Measurements from ENCODE around the gene C16orf96. TPM values are rescaled to one million over a fixed set of nuclear protein-coding genes. Genes with fewer than 3 reads are reported as not detected.

The C16orf96 gene
- total and polyA plus RNA-seq, 2 of the 13 experiments (the other 11 are each of a cell fraction or from before 2014, with no cell fraction given), result 0.03 TPM; not detected in 1

DNA sequence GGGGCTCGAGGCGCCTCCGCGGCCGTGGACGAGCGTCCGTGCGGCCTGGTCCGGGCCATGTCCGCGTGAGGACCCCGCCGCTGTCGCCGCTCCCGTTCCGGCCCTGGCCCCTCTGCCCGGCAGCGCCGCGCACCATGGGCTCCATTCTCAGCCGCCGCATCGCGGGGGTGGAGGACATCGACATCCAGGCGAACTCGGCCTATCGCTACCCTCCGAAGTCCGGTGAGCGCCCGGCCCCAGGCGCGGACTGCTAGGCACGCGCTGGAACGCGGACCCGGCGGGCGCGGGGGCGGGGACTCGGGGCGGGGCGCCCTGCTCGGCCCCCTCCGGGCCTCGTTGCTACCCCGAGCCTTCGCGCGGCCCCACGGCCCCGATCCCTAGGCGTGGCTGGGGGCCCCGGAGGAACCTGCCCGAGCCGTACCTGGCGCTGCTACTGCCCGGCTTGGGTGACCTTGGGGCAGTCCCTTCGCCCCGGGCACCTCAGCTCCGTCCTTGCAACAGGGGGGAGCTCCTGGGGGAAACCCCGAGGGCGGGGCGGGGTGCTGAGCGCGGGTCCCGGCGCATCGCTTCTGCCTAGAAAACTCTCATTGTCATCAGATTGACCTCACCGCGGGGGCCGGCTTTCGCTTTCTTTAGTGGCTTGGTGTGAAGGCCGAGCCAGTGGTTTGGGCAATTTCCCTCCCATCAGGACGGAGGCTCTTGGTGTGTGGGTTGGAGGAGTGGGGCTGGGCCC, 68.9 kb downstream of the C16orf96 start (continued):
- TF ChIP-seq, protein P1, sequence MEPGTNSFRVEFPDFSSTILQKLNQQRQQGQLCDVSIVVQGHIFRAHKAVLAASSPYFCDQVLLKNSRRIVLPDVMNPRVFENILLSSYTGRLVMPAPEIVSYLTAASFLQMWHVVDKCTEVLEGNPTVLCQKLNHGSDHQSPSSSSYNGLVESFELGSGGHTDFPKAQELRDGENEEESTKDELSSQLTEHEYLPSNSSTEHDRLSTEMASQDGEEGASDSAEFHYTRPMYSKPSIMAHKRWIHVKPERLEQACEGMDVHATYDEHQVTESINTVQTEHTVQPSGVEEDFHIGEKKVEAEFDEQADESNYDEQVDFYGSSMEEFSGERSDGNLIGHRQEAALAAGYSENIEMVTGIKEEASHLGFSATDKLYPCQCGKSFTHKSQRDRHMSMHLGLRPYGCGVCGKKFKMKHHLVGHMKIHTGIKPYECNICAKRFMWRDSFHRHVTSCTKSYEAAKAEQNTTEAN (CRISPR knock-in tag; conservative IDR thresholded peaks at IDR 0.05), result no peak
- TF ChIP-seq RARG (CRISPR knock-in tag; IDR thresholded peaks at IDR 0.05; ENCODE audit: low read depth), result no peak
- TF ChIP-seq, protein P2, sequence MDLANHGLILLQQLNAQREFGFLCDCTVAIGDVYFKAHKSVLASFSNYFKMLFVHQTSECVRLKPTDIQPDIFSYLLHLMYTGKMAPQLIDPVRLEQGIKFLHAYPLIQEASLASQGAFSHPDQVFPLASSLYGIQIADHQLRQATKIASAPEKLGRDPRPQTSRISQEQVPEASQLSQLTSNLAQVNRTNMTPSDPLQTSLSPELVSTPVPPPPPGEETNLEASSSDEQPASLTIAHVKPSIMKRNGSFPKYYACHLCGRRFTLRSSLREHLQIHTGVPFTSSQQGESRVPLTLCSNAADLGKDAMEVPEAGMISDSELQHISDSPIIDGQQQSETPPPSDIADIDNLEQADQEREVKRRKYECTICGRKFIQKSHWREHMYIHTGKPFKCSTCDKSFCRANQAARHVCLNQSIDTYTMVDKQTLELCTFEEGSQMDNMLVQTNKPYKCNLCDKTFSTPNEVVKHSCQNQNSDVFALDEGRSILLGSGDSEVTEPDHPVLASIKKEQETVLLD (CRISPR knock-in tag; IDR thresholded peaks at IDR 0.05; ENCODE audit: low read depth), result peak; percentile 80
- no peak for TF ChIP-seq ZNF550 (CRISPR knock-in tag; IDR thresholded peaks at IDR 0.05; ENCODE audit: borderline replicate concordance)
- TF ChIP-seq, protein P3, sequence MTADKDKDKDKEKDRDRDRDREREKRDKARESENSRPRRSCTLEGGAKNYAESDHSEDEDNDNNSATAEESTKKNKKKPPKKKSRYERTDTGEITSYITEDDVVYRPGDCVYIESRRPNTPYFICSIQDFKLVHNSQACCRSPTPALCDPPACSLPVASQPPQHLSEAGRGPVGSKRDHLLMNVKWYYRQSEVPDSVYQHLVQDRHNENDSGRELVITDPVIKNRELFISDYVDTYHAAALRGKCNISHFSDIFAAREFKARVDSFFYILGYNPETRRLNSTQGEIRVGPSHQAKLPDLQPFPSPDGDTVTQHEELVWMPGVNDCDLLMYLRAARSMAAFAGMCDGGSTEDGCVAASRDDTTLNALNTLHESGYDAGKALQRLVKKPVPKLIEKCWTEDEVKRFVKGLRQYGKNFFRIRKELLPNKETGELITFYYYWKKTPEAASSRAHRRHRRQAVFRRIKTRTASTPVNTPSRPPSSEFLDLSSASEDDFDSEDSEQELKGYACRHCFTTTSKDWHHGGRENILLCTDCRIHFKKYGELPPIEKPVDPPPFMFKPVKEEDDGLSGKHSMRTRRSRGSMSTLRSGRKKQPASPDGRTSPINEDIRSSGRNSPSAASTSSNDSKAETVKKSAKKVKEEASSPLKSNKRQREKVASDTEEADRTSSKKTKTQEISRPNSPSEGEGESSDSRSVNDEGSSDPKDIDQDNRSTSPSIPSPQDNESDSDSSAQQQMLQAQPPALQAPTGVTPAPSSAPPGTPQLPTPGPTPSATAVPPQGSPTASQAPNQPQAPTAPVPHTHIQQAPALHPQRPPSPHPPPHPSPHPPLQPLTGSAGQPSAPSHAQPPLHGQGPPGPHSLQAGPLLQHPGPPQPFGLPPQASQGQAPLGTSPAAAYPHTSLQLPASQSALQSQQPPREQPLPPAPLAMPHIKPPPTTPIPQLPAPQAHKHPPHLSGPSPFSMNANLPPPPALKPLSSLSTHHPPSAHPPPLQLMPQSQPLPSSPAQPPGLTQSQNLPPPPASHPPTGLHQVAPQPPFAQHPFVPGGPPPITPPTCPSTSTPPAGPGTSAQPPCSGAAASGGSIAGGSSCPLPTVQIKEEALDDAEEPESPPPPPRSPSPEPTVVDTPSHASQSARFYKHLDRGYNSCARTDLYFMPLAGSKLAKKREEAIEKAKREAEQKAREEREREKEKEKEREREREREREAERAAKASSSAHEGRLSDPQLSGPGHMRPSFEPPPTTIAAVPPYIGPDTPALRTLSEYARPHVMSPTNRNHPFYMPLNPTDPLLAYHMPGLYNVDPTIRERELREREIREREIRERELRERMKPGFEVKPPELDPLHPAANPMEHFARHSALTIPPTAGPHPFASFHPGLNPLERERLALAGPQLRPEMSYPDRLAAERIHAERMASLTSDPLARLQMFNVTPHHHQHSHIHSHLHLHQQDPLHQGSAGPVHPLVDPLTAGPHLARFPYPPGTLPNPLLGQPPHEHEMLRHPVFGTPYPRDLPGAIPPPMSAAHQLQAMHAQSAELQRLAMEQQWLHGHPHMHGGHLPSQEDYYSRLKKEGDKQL (CRISPR knock-in tag; IDR thresholded peaks at IDR 0.05; ENCODE audit: low read depth), result peak; percentile 59; the same call in 1 of the 2 replicates
- peak; percentile 8; the same call in 1 of the 2 replicates for TF ChIP-seq KDM3A (CRISPR knock-in tag; IDR thresholded peaks at IDR 0.05; ENCODE audit: low read depth)
- no peak for TF ChIP-seq ZNF331 (CRISPR knock-in tag; IDR thresholded peaks at IDR 0.05)
- peak; percentile 26; the same call in 1 of the 2 replicates for TF ChIP-seq NR2F2 (IDR thresholded peaks at IDR 0.05; ENCODE audit: borderline replicate concordance, low read depth)
- TF ChIP-seq, protein P4, sequence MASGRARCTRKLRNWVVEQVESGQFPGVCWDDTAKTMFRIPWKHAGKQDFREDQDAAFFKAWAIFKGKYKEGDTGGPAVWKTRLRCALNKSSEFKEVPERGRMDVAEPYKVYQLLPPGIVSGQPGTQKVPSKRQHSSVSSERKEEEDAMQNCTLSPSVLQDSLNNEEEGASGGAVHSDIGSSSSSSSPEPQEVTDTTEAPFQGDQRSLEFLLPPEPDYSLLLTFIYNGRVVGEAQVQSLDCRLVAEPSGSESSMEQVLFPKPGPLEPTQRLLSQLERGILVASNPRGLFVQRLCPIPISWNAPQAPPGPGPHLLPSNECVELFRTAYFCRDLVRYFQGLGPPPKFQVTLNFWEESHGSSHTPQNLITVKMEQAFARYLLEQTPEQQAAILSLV (CRISPR knock-in tag; IDR thresholded peaks at IDR 0.05; ENCODE audit: borderline replicate concordance), result peak; percentile 2; the same call in 1 of the 2 replicates
- TF ChIP-seq AGO2 (optimal IDR thresholded peaks at IDR 0.05; ENCODE audit: low read depth, low read length), result no peak
- no peak; the same call in 1 of the 2 replicates for TF ChIP-seq BCL6 (CRISPR knock-in tag; IDR thresholded peaks at IDR 0.05)
- TF ChIP-seq PAX8 (CRISPR knock-in tag; IDR thresholded peaks at IDR 0.05; ENCODE audit: borderline replicate concordance), result 0 out of 2 replicates have a peak, but pooled peaks have one; percentile 54
- peak; percentile 72; the same call in 1 of the 2 replicates for TF ChIP-seq SRY (CRISPR knock-in tag; IDR thresholded peaks at IDR 0.05)
- TF ChIP-seq SALL1 (CRISPR knock-in tag; IDR thresholded peaks at IDR 0.05), result peak; percentile 40; the same call in 1 of the 2 replicates
- peak; percentile 72; the same call in 1 of the 2 replicates for TF ChIP-seq ZNF253 (CRISPR knock-in tag; IDR thresholded peaks at IDR 0.05; ENCODE audit: borderline replicate concordance)
- TF ChIP-seq ZNF431 (CRISPR knock-in tag; IDR thresholded peaks at IDR 0.05; ENCODE audit: borderline replicate concordance, low read depth), result peak; percentile 64; the same call in 1 of the 2 replicates
- TF ChIP-seq, protein P5, sequence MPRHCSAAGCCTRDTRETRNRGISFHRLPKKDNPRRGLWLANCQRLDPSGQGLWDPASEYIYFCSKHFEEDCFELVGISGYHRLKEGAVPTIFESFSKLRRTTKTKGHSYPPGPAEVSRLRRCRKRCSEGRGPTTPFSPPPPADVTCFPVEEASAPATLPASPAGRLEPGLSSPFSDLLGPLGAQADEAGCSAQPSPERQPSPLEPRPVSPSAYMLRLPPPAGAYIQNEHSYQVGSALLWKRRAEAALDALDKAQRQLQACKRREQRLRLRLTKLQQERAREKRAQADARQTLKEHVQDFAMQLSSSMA (CRISPR knock-in tag; IDR thresholded peaks at IDR 0.05), result 0 out of 2 replicates have a peak, but pooled peaks have one; percentile 10
- TF ChIP-seq ZSCAN21 (CRISPR knock-in tag; IDR thresholded peaks at IDR 0.05; ENCODE audit: borderline replicate concordance), result peak; percentile 91

Data from HepG2 (cell line).